Measurements from ENCODE around the gene STK32C. TPM values are rescaled to one million over a fixed set of nuclear protein-coding genes. Genes with fewer than 3 reads are reported as not detected.
A peak's percentile ranks its signal among the peaks of the same experiment; 100 is the strongest.
"Not testable (repeated sequence)": the region's sequence is repeated elsewhere in the genome, so short reads cannot be mapped to it uniquely, and the experiment has no call there.

Gene STK32C
- total RNA-seq, 6 experiments from 2014 or later: 1.6 to 3.5 (median 2.1) TPM

GRCh38 chr10:132322586-132323048 lies 14.9 kb upstream of the STK32C start:
- intact Hi-C loops (cut with DNase I): no loop called here
- Histone ChIP-seq H3K36me3 (no peaks in the 10 kb centered on the region), H3K4me3 (no peak overlapping the region), H3K4me1 (peaks cover 0 to 7% (median 0%) of the 10 kb centered on the region in 4 donors), H3K27me3 (no peaks in the 10 kb centered on the region), H3K9me3 (no peaks in the 10 kb centered on the region), H3K27ac (no peak overlapping the region)
- TF ChIP-seq, protein P1, sequence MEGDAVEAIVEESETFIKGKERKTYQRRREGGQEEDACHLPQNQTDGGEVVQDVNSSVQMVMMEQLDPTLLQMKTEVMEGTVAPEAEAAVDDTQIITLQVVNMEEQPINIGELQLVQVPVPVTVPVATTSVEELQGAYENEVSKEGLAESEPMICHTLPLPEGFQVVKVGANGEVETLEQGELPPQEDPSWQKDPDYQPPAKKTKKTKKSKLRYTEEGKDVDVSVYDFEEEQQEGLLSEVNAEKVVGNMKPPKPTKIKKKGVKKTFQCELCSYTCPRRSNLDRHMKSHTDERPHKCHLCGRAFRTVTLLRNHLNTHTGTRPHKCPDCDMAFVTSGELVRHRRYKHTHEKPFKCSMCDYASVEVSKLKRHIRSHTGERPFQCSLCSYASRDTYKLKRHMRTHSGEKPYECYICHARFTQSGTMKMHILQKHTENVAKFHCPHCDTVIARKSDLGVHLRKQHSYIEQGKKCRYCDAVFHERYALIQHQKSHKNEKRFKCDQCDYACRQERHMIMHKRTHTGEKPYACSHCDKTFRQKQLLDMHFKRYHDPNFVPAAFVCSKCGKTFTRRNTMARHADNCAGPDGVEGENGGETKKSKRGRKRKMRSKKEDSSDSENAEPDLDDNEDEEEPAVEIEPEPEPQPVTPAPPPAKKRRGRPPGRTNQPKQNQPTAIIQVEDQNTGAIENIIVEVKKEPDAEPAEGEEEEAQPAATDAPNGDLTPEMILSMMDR (IDR thresholded peaks at IDR 0.05): no peak
- no peak for TF ChIP-seq POLR2A (IDR thresholded peaks at IDR 0.05)
- 26% methylated on average over 6 of the region's 6 CpGs for WGBS (ENCODE audit: insufficient coverage, low coverage, low lambda C conversion rate, missing lambda C conversion rate)
- ATAC-seq (peak; percentile 76 to 84 (median 82)), DNase-seq (no peak)

GRCh38 chr10:132321726-132322125 lies 14.0 kb upstream of the STK32C start:
- Histone ChIP-seq H3K36me3 (no peaks in the 10 kb centered on the region), H3K27me3 (no peaks in the 10 kb centered on the region), H3K4me3 (no peak overlapping the region), H3K4me1 (peaks cover 0 to 7% (median 0%) of the 10 kb centered on the region in 4 donors), H3K27ac (no peak overlapping the region), H3K9me3 (no peaks in the 10 kb centered on the region)
- intact Hi-C loops (cut with DNase I): no loop called here
- TF ChIP-seq, protein P1 (IDR thresholded peaks at IDR 0.05): no peak
- TF ChIP-seq POLR2A (IDR thresholded peaks at IDR 0.05): no peak
- WGBS (ENCODE audit: insufficient coverage, low coverage, low lambda C conversion rate, missing lambda C conversion rate): 88% methylated on average over 4 of the region's 10 CpGs
- ATAC-seq: no peak
- DNase-seq: no peak

- Histone ChIP-seq H3K4me3 (no peak overlapping the region), H3K4me1 (peaks cover 0 to 7% (median 0%) of the 10 kb centered on the region in 4 donors), H3K27me3 (no peaks in the 10 kb centered on the region), H3K27ac (no peak overlapping the region), H3K36me3 (no peaks in the 10 kb centered on the region), H3K9me3 (no peaks in the 10 kb centered on the region)
- DNase-seq (no peak), ATAC-seq (no peak)
- intact Hi-C loops (cut with DNase I): no loop called here
- 73% methylated on average over 4 of the region's 13 CpGs for WGBS (ENCODE audit: insufficient coverage, low coverage, low lambda C conversion rate, missing lambda C conversion rate)
- TF ChIP-seq POLR2A (IDR thresholded peaks at IDR 0.05): no peak
- TF ChIP-seq, protein P1 (IDR thresholded peaks at IDR 0.05): no peak
These were observed 13.1 kb upstream of the STK32C start for GRCh38 chr10:132320654-132321469.

- no peak for DNase-seq
- TF ChIP-seq, protein P1 (IDR thresholded peaks at IDR 0.05): no peak
- TF ChIP-seq POLR2A (IDR thresholded peaks at IDR 0.05): no peak
- WGBS (ENCODE audit: insufficient coverage, low coverage, low lambda C conversion rate, missing lambda C conversion rate): 60% methylated on average over 13 of the region's 15 CpGs
- intact Hi-C loops (cut with DNase I): no loop called here
- Histone ChIP-seq H3K36me3 (no peaks in the 10 kb centered on the region), H3K9me3 (no peaks in the 10 kb centered on the region), H3K27me3 (no peaks in the 10 kb centered on the region), H3K27ac (no peak overlapping the region), H3K4me3 (no peak overlapping the region), H3K4me1 (peaks cover 0 to 7% (median 0%) of the 10 kb centered on the region in 4 donors)
- peak; percentile 57 to 92 (median 73) for ATAC-seq
These were observed 12.3 kb upstream of the STK32C start for GRCh38 chr10:132319853-132320653.

GRCh38 chr10:132317477-132317876 lies 9.7 kb upstream of the STK32C start:
- H3K4me1 ChIP-seq; H3K36me3 ChIP-seq; H3K27ac ChIP-seq; ATAC-seq; H3K4me3 ChIP-seq; H3K9me3 ChIP-seq; H3K27me3 ChIP-seq; intact Hi-C loops (cut with DNase I); DNase-seq: not testable (repeated sequence)
- WGBS (ENCODE audit: insufficient coverage, low coverage, low lambda C conversion rate, missing lambda C conversion rate): 69% methylated on average over 4 of the region's 6 CpGs

All from right lobe of liver (tissue), 6 donors.